GM10248 (cell line): ENCODE data around the gene LPCAT1.
"Not testable (repeated sequence)": the region's sequence is repeated elsewhere in the genome, so short reads cannot be mapped to it uniquely, and the experiment has no call there.

ENCODE experiments used
- CTCF ChIA-PET: fragments of 300-600 bp; sonication (Branson Sonifier 250); formaldehyde crosslinking; extraction: SDS; loops from one replicate; lab custom pipeline; 2021; ENCODE audit warnings: antibody characterized with exemption; lab: Yijun Ruan, JAX
- POLR2A ChIA-PET: fragments of 350-650 bp; sonication (Branson Sonifier 250); formaldehyde crosslinking; extraction: SDS; loops from one replicate; lab custom pipeline; 2020; ENCODE audit warnings: antibody characterized with exemption; lab: Yijun Ruan, JAX
- DNase-seq: peaks from one replicate; pipeline ENCODE4 v3.0.0; 2012; ENCODE audit errors: extremely low spot score
- TF ChIP-seq, protein P1 (sequence below): IDR thresholded peaks from 2 replicates; pipeline ENCODE4 v1.5.1; 2012; ENCODE audit warnings: mild to moderate bottlenecking, low read depth; ENCODE audit errors: extremely low read depth, missing control alignments, control extremely low read depth

Gene LPCAT1

DNA sequence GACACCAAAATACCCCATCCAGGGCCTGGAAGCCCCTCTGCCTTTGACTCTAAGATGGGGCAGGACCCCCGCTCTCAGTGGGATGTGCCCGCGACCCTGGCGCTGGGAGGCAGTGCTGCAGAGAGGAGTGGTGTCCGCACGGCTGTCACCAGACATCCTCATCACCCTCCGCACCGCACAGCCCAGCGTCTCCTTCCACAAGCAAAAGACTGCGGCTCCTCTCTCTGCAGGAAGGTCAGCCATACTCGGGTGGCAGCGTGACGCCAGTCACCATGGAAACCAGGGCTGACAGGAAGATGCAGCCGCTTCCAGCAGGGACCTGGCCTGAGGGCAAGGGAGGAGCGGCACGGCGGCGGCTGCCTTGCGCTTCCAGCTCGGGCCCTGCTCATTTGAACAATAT is 61.4 kb downstream of the LPCAT1 start:
- no peak for DNase-seq
- TF ChIP-seq, protein P1, sequence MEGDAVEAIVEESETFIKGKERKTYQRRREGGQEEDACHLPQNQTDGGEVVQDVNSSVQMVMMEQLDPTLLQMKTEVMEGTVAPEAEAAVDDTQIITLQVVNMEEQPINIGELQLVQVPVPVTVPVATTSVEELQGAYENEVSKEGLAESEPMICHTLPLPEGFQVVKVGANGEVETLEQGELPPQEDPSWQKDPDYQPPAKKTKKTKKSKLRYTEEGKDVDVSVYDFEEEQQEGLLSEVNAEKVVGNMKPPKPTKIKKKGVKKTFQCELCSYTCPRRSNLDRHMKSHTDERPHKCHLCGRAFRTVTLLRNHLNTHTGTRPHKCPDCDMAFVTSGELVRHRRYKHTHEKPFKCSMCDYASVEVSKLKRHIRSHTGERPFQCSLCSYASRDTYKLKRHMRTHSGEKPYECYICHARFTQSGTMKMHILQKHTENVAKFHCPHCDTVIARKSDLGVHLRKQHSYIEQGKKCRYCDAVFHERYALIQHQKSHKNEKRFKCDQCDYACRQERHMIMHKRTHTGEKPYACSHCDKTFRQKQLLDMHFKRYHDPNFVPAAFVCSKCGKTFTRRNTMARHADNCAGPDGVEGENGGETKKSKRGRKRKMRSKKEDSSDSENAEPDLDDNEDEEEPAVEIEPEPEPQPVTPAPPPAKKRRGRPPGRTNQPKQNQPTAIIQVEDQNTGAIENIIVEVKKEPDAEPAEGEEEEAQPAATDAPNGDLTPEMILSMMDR: no peak
- ChIA-PET CTCF (no interaction called here), POLR2A (no interaction called here)

DNA sequence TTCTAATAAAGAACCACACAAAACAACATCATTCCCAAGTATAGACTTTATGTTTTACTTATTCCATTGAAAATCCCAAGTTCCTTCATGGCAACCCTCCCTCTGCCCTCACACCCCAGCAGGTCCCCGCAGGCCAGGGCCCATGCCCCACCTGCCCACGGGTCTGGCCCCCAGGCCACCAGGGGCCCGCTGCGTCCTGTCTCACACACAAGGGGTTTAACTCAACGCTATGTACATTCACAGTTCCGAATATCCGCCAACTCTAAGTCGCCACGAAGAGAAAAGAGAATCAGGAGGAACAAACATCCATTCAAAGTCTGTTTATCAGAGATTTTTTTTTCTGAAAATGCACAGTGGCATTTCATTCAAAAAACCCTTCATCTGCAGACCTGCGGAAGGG is 62.4 kb downstream of the LPCAT1 start:
- CTCF ChIA-PET: no interaction called here
- POLR2A ChIA-PET: no interaction called here
- TF ChIP-seq, protein P1: no peak
- no peak for DNase-seq

- ChIA-PET POLR2A (no interaction called here), CTCF (no interaction called here)
- DNase-seq: no peak
- TF ChIP-seq, protein P1: no peak
These were observed 63.6 kb downstream of the LPCAT1 start for GRCh38 chr5:1460054-1460682.

DNA sequence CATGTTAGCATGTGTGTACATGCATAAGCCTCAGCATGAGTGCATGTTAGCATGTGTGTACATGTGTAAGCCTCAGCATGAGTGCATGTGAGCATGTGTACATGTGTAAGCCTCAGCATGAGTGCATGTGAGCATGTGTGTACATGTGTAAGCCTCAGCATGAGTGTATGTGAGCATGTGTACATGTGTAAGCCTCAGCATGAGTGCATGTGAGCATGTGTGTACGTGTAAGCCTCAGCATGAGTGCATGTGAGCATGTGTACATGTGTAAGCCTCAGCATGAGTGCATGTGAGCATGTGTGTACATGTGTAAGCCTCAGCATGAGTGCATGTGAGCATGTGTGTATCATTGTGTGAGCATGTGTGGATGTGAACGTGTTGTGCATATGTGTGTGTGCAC is 64.3 kb downstream of the LPCAT1 start:
- DNase-seq, POLR2A ChIA-PET, CTCF ChIA-PET: not testable (repeated sequence)

- DNase-seq, POLR2A ChIA-PET: not testable (repeated sequence)
- CTCF ChIA-PET: interaction anchor here (1.2 to 1.3 kb wide), 3 partner anchors 47 to 281 kb away, joined by 3 read pairs; no protein-coding TSS in a partner anchor
These were observed 67.5 kb downstream of the LPCAT1 start for GRCh38 chr5:1456110-1456881.

DNA sequence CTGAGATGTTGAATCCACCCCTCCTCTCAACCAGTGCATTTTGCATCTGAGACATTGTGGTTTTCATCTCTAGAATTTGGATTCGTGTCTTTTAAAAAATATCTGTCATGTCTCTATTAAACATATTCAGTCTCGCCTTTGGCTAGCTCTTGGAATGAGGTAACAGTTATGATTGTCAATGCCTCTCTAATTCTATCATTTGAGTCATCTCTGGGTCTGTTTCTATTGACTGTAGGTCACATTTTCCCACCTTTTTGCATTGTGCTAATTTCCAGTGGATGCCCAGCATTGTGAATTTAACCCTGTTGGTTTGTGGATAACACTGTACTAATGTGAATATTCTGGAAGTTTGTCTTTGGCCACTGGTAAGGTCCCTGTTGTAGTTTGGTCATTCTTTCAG is 70.1 kb downstream of the LPCAT1 start:
- no peak for DNase-seq
- TF ChIP-seq, protein P1: no peak
- ChIA-PET POLR2A (no interaction called here), CTCF (interaction anchor here (1.0 to 1.2 kb wide), 2 partner anchors 14 to 191 kb away, joined by 3 read pairs; no protein-coding TSS in a partner anchor)

DNA sequence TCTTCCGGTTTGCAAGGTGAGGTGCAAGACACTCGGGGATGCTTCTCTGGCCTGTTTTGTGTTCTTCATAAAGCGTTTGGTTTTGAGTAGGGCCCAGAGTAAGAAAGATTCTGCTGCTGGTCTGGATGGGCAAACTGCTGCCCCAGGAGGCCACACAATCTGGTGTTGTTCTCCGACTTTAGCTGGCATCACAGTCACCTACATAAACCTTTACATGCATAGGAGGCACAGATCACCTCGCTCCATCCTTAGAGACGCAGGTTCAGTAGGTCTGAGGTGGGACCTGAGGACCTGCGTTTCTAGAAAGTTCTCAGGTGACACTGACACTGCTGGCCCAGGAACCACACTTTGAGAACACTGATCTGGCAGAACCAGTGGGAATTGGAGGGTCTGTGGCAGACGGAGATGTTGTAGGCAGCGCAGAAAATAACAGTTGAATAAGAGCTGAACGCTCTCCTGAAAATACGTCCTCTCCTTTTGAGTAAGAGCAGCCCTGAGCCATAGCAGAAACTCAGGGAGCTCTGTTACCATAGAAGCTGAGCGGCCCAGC is 74.6 kb downstream of the LPCAT1 start:
- no peak for DNase-seq
- ChIA-PET CTCF (interaction anchor here (2.2 kb wide), 1 partner anchor 69 kb away, joined by 5 read pairs; no protein-coding TSS in a partner anchor), POLR2A (no interaction called here)
- TF ChIP-seq, protein P1: no peak
